RPMI8226 (cell line): ENCODE data around the gene ABCA10.

Experiments
- DNase-seq: peaks from one replicate; pipeline ENCODE4 v3.0.0-alpha.2; 2015

ABCA10 gene

GRCh38 chr17:69159418-69159817 lies 69.2 kb downstream of the ABCA10 start:
- no peak for DNase-seq

DNA sequence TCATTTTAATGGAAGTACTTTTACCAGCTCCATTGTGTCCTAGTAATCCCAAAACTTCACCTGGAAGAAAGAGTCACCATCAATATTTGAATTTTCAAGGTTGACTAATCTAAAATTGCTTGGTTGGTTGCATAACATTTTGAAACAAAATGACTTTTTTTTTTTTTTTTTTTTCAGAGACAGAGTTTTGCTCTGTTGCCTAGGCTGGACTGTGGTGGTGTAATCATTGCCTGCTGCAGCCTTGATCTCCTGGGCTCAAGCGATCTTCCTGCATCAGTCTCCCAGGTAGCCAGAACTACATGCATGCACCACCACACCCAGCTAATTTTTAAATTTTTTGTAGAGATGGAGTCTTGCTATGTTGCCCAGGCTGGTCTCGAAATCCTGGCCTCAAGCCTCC lies 74.4 kb downstream of the ABCA10 start:
- no peak for DNase-seq

DNA sequence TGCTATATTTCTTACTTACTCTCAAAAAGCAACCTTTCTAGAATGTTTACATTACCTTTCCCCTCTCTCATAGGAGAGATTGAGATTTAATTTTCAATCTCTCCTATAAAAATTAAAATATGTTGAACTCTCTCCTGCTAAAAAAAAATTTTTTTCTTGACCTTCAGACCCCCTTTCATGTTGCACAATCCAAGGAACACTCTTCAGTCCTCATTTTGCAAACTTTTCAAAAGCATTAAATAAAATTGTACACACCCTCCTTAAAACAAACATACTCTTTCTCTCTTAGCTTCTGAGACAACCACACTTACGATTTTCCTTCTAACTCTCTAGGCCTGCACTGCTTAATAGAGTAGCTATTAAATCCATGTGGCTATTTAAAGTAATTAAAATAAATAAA lies 78.3 kb downstream of the ABCA10 start:
- DNase-seq, result no peak

- no peak for DNase-seq
These were observed 81.2 kb downstream of the ABCA10 start for GRCh38 chr17:69147460-69147859.

GRCh38 chr17:69144331-69145255 lies 84.0 kb downstream of the ABCA10 start:
- DNase-seq, result no peak

- DNase-seq, result no peak
These were observed 84.9 kb downstream of the ABCA10 start for GRCh38 chr17:69143683-69144231.

DNA sequence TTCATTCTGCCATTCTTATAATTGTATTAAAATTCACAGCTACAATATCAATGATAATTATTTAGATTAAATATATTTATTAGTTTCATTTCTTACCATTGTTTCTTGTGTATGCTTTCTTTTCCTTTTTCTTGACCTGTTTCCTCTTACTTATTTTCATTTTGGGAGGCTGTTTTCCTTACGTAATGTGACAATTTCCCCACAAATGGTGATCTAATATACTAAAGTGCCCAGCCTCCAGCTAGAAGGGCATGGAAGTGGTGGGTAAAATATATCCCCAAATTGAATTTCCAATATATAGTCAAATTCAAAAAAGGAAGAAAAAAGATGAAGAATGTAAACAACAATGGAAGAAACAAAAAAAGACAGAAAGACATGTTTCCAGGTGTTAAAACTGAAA lies 85.5 kb downstream of the ABCA10 start:
- DNase-seq, result no peak

- no peak for DNase-seq
These were observed 86.3 kb downstream of the ABCA10 start for GRCh38 chr17:69142175-69142802.

DNA sequence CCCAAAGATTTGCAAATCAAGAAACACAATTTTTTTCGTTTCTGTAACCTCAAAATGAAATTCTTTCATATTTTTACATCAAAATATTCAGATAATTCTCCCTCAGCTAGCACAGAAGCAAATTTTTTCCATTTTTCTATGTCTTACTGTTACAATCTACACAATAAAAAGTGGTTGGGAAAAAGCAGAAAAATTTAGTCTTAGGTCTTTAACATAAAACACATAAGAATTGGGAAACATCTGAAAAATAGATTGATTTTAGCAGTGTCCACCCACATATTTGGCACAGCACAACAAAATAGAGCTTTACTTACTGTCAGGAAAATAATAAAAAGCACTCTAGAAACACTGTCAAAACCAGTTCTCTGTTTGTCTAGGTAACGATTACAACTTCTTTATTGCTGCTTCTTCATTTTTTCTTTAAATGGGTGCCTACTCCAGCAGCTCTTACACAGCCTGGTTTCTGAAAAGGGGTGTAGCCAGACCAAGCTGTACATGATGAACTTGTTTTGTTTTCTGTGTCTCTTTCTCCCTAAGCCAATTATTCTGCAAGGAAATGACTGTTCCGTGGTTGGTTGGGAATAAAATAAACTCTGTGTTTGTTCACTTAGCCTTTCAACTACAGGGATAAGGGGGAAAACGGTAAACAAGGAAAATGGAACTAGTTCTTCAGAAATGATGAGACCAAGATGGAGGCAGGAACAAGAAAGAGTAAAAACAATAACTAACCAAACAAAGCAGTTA lies 87.0 kb downstream of the ABCA10 start, which contains the start of gene ABCA6:
Gene ABCA6 (minus strand): TSS at position 465 of the 744 bp plus-strand sequence. CDS start 1,192 bp downstream, outside the sequence.
- DNase-seq, result no peak

DNA sequence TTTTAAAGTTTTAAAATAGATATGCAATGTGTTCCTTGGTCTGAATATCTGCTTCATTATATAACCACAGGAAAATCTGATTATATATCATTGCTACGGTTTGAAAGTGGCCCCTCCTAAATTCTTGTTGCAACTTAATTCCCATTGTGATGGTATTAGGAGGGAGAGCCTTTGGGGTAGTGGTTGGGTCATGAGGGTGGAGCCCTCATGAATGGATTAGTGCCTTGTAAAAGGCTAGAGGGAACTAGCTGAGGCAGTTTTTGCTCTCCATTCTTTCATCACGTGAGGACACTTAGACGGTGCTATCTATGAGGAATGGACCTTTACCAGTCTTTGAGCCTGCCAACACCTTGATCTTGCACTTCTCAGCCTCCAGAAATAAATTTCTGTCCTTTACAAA lies 94.5 kb downstream of the ABCA10 start:
- no peak for DNase-seq

GRCh38 chr17:69130627-69131296 lies 97.9 kb downstream of the ABCA10 start:
- no peak for DNase-seq

DNA sequence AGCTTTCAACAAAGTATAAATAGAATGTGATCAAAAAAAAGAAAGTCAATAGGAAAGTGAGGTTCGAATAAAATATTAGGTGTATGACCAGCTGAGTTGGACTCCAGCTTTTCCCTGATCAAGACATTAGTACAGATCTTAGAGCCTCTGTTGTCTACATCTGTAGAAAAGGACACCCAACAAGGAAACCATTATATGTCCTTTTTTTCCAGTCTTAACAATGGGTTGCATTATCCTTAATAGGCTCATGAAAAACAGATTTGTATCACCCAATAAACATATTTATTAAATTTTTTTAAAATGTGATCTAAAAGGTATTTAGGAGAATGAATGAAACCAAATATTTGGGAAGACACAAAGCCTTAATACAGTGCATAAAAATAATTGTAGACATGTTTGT lies 105.0 kb downstream of the ABCA10 start:
- DNase-seq, result no peak

DNA sequence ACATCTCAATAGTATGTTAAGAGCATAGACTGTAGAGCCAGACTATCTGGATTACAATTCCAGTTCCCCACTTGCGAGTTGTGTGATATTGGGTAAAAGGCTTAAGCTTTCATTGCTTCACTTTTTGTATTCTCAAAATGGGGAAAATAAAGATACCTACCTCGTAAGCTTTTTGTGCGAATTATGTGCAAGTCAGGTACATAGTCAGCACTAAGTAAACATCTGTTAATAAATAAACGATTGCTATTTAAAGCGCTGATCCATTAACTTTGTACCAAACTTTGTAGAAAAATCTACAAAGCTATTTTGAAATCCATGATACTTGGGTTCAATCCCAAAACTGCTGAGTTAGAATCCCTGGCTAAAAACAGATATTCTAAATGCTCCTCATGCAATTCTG lies 106.6 kb downstream of the ABCA10 start:
- no peak for DNase-seq

- DNase-seq, result no peak
These were observed 110.5 kb downstream of the ABCA10 start for GRCh38 chr17:69117855-69118784.

GRCh38 chr17:69111794-69112193 lies 116.8 kb downstream of the ABCA10 start:
- no peak for DNase-seq

- no peak for DNase-seq
These were observed 122.5 kb downstream of the ABCA10 start for GRCh38 chr17:69105907-69106730.

GRCh38 chr17:69103557-69104233 lies 124.9 kb downstream of the ABCA10 start:
- DNase-seq, result no peak

GRCh38 chr17:69098625-69099024 lies 130.0 kb downstream of the ABCA10 start:
- no peak for DNase-seq
